GM18526 (cell line): ENCODE results near the gene AUTS2.

Source experiments
- POLR2A ChIP-seq: IDR thresholded peaks from 3 replicates; pipeline ENCODE4 v1.6.1; 2011; ENCODE audit not compliant: insufficient read length; ENCODE audit errors: extremely low read depth

Gene AUTS2

GRCh38 chr7:70640266-70640833 is 1042.1 kb downstream of the AUTS2 start:
- no peak for TF ChIP-seq POLR2A

GRCh38 chr7:70641882-70642281 is 1043.6 kb downstream of the AUTS2 start:
- no peak for TF ChIP-seq POLR2A

GRCh38 chr7:70645279-70645678 is 1047.0 kb downstream of the AUTS2 start:
- no peak for TF ChIP-seq POLR2A

GRCh38 chr7:70645876-70646351 is 1047.6 kb downstream of the AUTS2 start:
- TF ChIP-seq POLR2A = no peak

- TF ChIP-seq POLR2A = no peak
Observed at GRCh38 chr7:70646536-70647248, 1048.4 kb downstream of the AUTS2 start.

GRCh38 chr7:70647801-70648498 is 1049.7 kb downstream of the AUTS2 start:
- no peak for TF ChIP-seq POLR2A

GRCh38 chr7:70649323-70649722 is 1051.0 kb downstream of the AUTS2 start:
- no peak for TF ChIP-seq POLR2A

GRCh38 chr7:70654146-70654545 is 1055.9 kb downstream of the AUTS2 start:
- no peak for TF ChIP-seq POLR2A

- TF ChIP-seq POLR2A = no peak
Observed at GRCh38 chr7:70654979-70655378, 1056.7 kb downstream of the AUTS2 start.

- no peak for TF ChIP-seq POLR2A
Observed at GRCh38 chr7:70655694-70656093, 1057.4 kb downstream of the AUTS2 start.

GRCh38 chr7:70657571-70657970 is 1059.3 kb downstream of the AUTS2 start:
- no peak for TF ChIP-seq POLR2A

- TF ChIP-seq POLR2A = no peak
Observed at GRCh38 chr7:70657989-70658632, 1059.8 kb downstream of the AUTS2 start.

- no peak for TF ChIP-seq POLR2A
Observed at GRCh38 chr7:70659263-70659662, 1061.0 kb downstream of the AUTS2 start.

GRCh38 chr7:70660154-70660818 is 1062.0 kb downstream of the AUTS2 start:
- no peak for TF ChIP-seq POLR2A

GRCh38 chr7:70660819-70661191 is 1062.5 kb downstream of the AUTS2 start:
- TF ChIP-seq POLR2A = no peak
